ENCODE results near the gene MRFAP1. TPM values are rescaled to one million over a fixed set of nuclear protein-coding genes. Genes with fewer than 3 reads are reported as not detected.

MRFAP1 gene
- total RNA-seq, 1 donor from 2014 or later: 235 TPM

GRCh38 chr4:6606465-6607235, 33.8 kb upstream of the MRFAP1 start:
- Histone ChIP-seq H3K27me3 (no peaks in the 10 kb centered on the region), H3K4me1 (no peaks in the 10 kb centered on the region), H3K27ac (no peak overlapping the region), H3K9me3 (no peaks in the 10 kb centered on the region), H3K4me3 (no peak overlapping the region), H3K36me3 (peaks cover 61% of the 10 kb centered on the region)
- intact Hi-C loops (cut with DNase I): no loop called here
- DNase-seq (no peak), ATAC-seq (no peak)
- TF ChIP-seq CTCF (IDR thresholded peaks at IDR 0.05): no peak

- no peak for DNase-seq
- H3K27me3 ChIP-seq: no peaks in the 10 kb centered on the region
Observed at GRCh38 chr4:6607368-6608055, 33.0 kb upstream of the MRFAP1 start.

GRCh38 chr4:6608758-6609414, 31.6 kb upstream of the MRFAP1 start:
- Histone ChIP-seq H3K4me1 (no peaks in the 10 kb centered on the region), H3K9me3 (no peaks in the 10 kb centered on the region), H3K4me3 (no peak overlapping the region), H3K27ac (no peak overlapping the region), H3K36me3 (peaks cover 56% of the 10 kb centered on the region), H3K27me3 (no peaks in the 10 kb centered on the region)
- TF ChIP-seq CTCF (IDR thresholded peaks at IDR 0.05): no peak
- intact Hi-C loops (cut with DNase I): no loop called here
- ATAC-seq: no peak
- DNase-seq: no peak

More at GRCh38 chr4:6607368-6608055, 33.0 kb upstream of the MRFAP1 start:
- H3K36me3 ChIP-seq: peaks cover 61% of the 10 kb centered on the region
- no peak for TF ChIP-seq CTCF (IDR thresholded peaks at IDR 0.05)
- H3K9me3 ChIP-seq: no peaks in the 10 kb centered on the region
- peak; percentile 41 for ATAC-seq
- H3K4me3 ChIP-seq: no peak overlapping the region
- no peaks in the 10 kb centered on the region for H3K4me1 ChIP-seq
- no peak overlapping the region for H3K27ac ChIP-seq
- intact Hi-C loops (cut with DNase I): no loop called here

GRCh38 chr4:6609415-6610079, 30.9 kb upstream of the MRFAP1 start:
- DNase-seq (no peak), ATAC-seq (no peak)
- H3K4me1 ChIP-seq: no peaks in the 10 kb centered on the region
- no peak overlapping the region for H3K4me3 ChIP-seq
- TF ChIP-seq CTCF (IDR thresholded peaks at IDR 0.05): no peak
- H3K27me3 ChIP-seq: no peaks in the 10 kb centered on the region
- no peaks in the 10 kb centered on the region for H3K9me3 ChIP-seq
- intact Hi-C loops (cut with DNase I): no loop called here
- peaks cover 56% of the 10 kb centered on the region for H3K36me3 ChIP-seq
- H3K27ac ChIP-seq: no peak overlapping the region

- intact Hi-C loops (cut with DNase I): no loop called here
- ATAC-seq: no peak
- no peak for TF ChIP-seq CTCF (IDR thresholded peaks at IDR 0.05)
- Histone ChIP-seq H3K4me3 (no peak overlapping the region), H3K27ac (no peak overlapping the region), H3K9me3 (no peaks in the 10 kb centered on the region), H3K4me1 (no peaks in the 10 kb centered on the region), H3K27me3 (no peaks in the 10 kb centered on the region), H3K36me3 (peaks cover 52% of the 10 kb centered on the region)
- no peak for DNase-seq
Observed at GRCh38 chr4:6610856-6611430, 29.5 kb upstream of the MRFAP1 start.

Measured in upper lobe of right lung (tissue), 1 donor.